Measurements from ENCODE around the gene TOP2A. TPM values are rescaled to one million over a fixed set of nuclear protein-coding genes. Genes with fewer than 3 reads are reported as not detected.

Gene TOP2A
- polyA plus RNA-seq, 4 donors = 1.1 to 69.9 (median 20.3) TPM

- FAIRE-seq = no peak
- Histone ChIP-seq H3K4me1 (ENCODE audit: control insufficient read depth in 3 of 3, insufficient read depth in 2 of 3, low read depth in 1 of 3, low read length in 2 of 3) (peaks cover 0 to 16% (median 1%) of the 10 kb centered on the region in 3 donors), H3K27ac (ENCODE audit: low read depth in 1 of 3, low read length in 2 of 3) (peak overlapping the region in 1 of 3 donors; percentile 26), H3K9me3 (ENCODE audit: control insufficient read depth in 2 of 2, insufficient read depth in 1 of 2, low read depth in 1 of 2, low read length in 1 of 2) (no peaks in the 10 kb centered on the region), H3K4me3 (ENCODE audit: low read depth in 1 of 3, low read length in 3 of 3) (no peak overlapping the region), H3K36me3 (ENCODE audit: control insufficient read depth in 3 of 3, insufficient read depth in 2 of 3, low read depth in 1 of 3, low read length in 3 of 3) (peaks cover 0 to 42% (median 2%) of the 10 kb centered on the region in 3 donors), H3K27me3 (ENCODE audit: control insufficient read depth in 3 of 3, insufficient read depth in 3 of 3, low read length in 3 of 3) (peaks cover 0 to 6% (median 0%) of the 10 kb centered on the region in 3 donors)
- DNase-seq = no peak
- WGBS, 3 donors = 74 to 90% (median 88%) methylated on average over 16 of the region's 16 CpGs
These were observed 38.8 kb upstream of the TOP2A start for GRCh38 chr17:40456396-40456951.

- Histone ChIP-seq H3K4me1 (ENCODE audit: control insufficient read depth in 3 of 3, insufficient read depth in 2 of 3, low read depth in 1 of 3, low read length in 2 of 3) (peaks cover 2 to 24% (median 3%) of the 10 kb centered on the region in 3 donors), H3K27ac (ENCODE audit: low read depth in 1 of 3, low read length in 2 of 3) (no peak overlapping the region), H3K27me3 (ENCODE audit: control insufficient read depth in 3 of 3, insufficient read depth in 3 of 3, low read length in 3 of 3) (peaks cover 0 to 6% (median 0%) of the 10 kb centered on the region in 3 donors), H3K4me3 (ENCODE audit: low read depth in 1 of 3, low read length in 3 of 3) (no peak overlapping the region), H3K36me3 (ENCODE audit: control insufficient read depth in 3 of 3, insufficient read depth in 2 of 3, low read depth in 1 of 3, low read length in 3 of 3) (peaks cover 0 to 42% (median 2%) of the 10 kb centered on the region in 3 donors), H3K9me3 (ENCODE audit: control insufficient read depth in 2 of 2, insufficient read depth in 1 of 2, low read depth in 1 of 2, low read length in 1 of 2) (no peaks in the 10 kb centered on the region)
- DNase-seq = no peak
- WGBS, 3 donors = 71 to 92% (median 76%) methylated on average over 2 of the region's 2 CpGs
- no peak for FAIRE-seq
These were observed 36.9 kb upstream of the TOP2A start for GRCh38 chr17:40454613-40454995.

- Histone ChIP-seq H3K4me1 (ENCODE audit: control insufficient read depth in 3 of 3, insufficient read depth in 2 of 3, low read depth in 1 of 3, low read length in 2 of 3) (peaks cover 3 to 28% (median 4%) of the 10 kb centered on the region in 3 donors), H3K27me3 (ENCODE audit: control insufficient read depth in 3 of 3, insufficient read depth in 3 of 3, low read length in 3 of 3) (peaks cover 0 to 6% (median 0%) of the 10 kb centered on the region in 3 donors), H3K27ac (ENCODE audit: low read depth in 1 of 3, low read length in 2 of 3) (peak overlapping the region in 1 of 3 donors; percentile 8), H3K4me3 (ENCODE audit: low read depth in 1 of 3, low read length in 3 of 3) (no peak overlapping the region), H3K9me3 (ENCODE audit: control insufficient read depth in 2 of 2, insufficient read depth in 1 of 2, low read depth in 1 of 2, low read length in 1 of 2) (no peaks in the 10 kb centered on the region), H3K36me3 (ENCODE audit: control insufficient read depth in 3 of 3, insufficient read depth in 2 of 3, low read depth in 1 of 3, low read length in 3 of 3) (peaks cover 0 to 42% (median 2%) of the 10 kb centered on the region in 3 donors)
- WGBS, 3 donors = 88 to 95% (median 94%) methylated on average over 19 of the region's 19 CpGs
- DNase-seq (no peak), FAIRE-seq (no peak)
These were observed 36.4 kb upstream of the TOP2A start for GRCh38 chr17:40453881-40454612.

- peaks cover 0 to 42% (median 2%) of the 10 kb centered on the region in 3 donors for H3K36me3 ChIP-seq (ENCODE audit: control insufficient read depth in 3 of 3, insufficient read depth in 2 of 3, low read depth in 1 of 3, low read length in 3 of 3)
- DNase-seq (peak in 1 of 2 donors; percentile 85), FAIRE-seq (no peak)
- no peaks in the 10 kb centered on the region for H3K9me3 ChIP-seq (ENCODE audit: control insufficient read depth in 2 of 2, insufficient read depth in 1 of 2, low read depth in 1 of 2, low read length in 1 of 2)
- H3K27me3 ChIP-seq (ENCODE audit: control insufficient read depth in 3 of 3, insufficient read depth in 3 of 3, low read length in 3 of 3) = peaks cover 0 to 6% (median 0%) of the 10 kb centered on the region in 3 donors
- 81 to 86% (median 83%) methylated on average over 15 of the region's 15 CpGs for WGBS, 3 donors
- peaks cover 5 to 39% (median 9%) of the 10 kb centered on the region in 3 donors for H3K4me1 ChIP-seq (ENCODE audit: control insufficient read depth in 3 of 3, insufficient read depth in 2 of 3, low read depth in 1 of 3, low read length in 2 of 3)
- no peak overlapping the region for H3K4me3 ChIP-seq (ENCODE audit: low read depth in 1 of 3, low read length in 3 of 3)
- H3K27ac ChIP-seq (ENCODE audit: low read depth in 1 of 3, low read length in 2 of 3) = peak overlapping the region in 2 of 3 donors; percentile 35 to 69
These were observed 35.3 kb upstream of the TOP2A start for GRCh38 chr17:40452921-40453378.

- Histone ChIP-seq H3K36me3 (ENCODE audit: control insufficient read depth in 3 of 3, insufficient read depth in 2 of 3, low read depth in 1 of 3, low read length in 3 of 3) (peaks cover 0 to 42% (median 2%) of the 10 kb centered on the region in 3 donors), H3K27ac (ENCODE audit: low read depth in 1 of 3, low read length in 2 of 3) (peak overlapping the region in 2 of 3 donors; percentile 35 to 69), H3K4me1 (ENCODE audit: control insufficient read depth in 3 of 3, insufficient read depth in 2 of 3, low read depth in 1 of 3, low read length in 2 of 3) (peaks cover 10 to 33% (median 12%) of the 10 kb centered on the region in 3 donors), H3K9me3 (ENCODE audit: control insufficient read depth in 2 of 2, insufficient read depth in 1 of 2, low read depth in 1 of 2, low read length in 1 of 2) (no peaks in the 10 kb centered on the region), H3K4me3 (ENCODE audit: low read depth in 1 of 3, low read length in 3 of 3) (no peak overlapping the region), H3K27me3 (ENCODE audit: control insufficient read depth in 3 of 3, insufficient read depth in 3 of 3, low read length in 3 of 3) (peaks cover 0 to 1% (median 0%) of the 10 kb centered on the region in 3 donors)
- DNase-seq (peak; percentile 27 to 69), FAIRE-seq (no peak)
- WGBS, 3 donors = 44 to 56% (median 52%) methylated on average over 6 to 7 of the region's 7 CpGs
These were observed 34.6 kb upstream of the TOP2A start for GRCh38 chr17:40452216-40452787.

- no peak for FAIRE-seq
- Histone ChIP-seq H3K36me3 (ENCODE audit: control insufficient read depth in 3 of 3, insufficient read depth in 2 of 3, low read depth in 1 of 3, low read length in 3 of 3) (peaks cover 0 to 38% (median 2%) of the 10 kb centered on the region in 3 donors), H3K27me3 (ENCODE audit: control insufficient read depth in 3 of 3, insufficient read depth in 3 of 3, low read length in 3 of 3) (no peaks in the 10 kb centered on the region), H3K4me1 (ENCODE audit: control insufficient read depth in 3 of 3, insufficient read depth in 2 of 3, low read depth in 1 of 3, low read length in 2 of 3) (peaks cover 10 to 30% (median 12%) of the 10 kb centered on the region in 3 donors), H3K9me3 (ENCODE audit: control insufficient read depth in 2 of 2, insufficient read depth in 1 of 2, low read depth in 1 of 2, low read length in 1 of 2) (no peaks in the 10 kb centered on the region), H3K4me3 (ENCODE audit: low read depth in 1 of 3, low read length in 3 of 3) (no peak overlapping the region), H3K27ac (ENCODE audit: low read depth in 1 of 3, low read length in 2 of 3) (peak overlapping the region; percentile 21 to 69 (median 28))
- no peak for DNase-seq
- WGBS, 3 donors = 63 to 89% (median 73%) methylated on average over 6 of the region's 6 CpGs
These were observed 33.7 kb upstream of the TOP2A start for GRCh38 chr17:40451420-40451819.

GRCh38 chr17:40450175-40450574, 32.5 kb upstream of the TOP2A start:
- peak; percentile 54 to 67 for DNase-seq
- peaks cover 0 to 37% (median 2%) of the 10 kb centered on the region in 3 donors for H3K36me3 ChIP-seq (ENCODE audit: control insufficient read depth in 3 of 3, insufficient read depth in 2 of 3, low read depth in 1 of 3, low read length in 3 of 3)
- H3K4me3 ChIP-seq (ENCODE audit: low read depth in 1 of 3, low read length in 3 of 3) = no peak overlapping the region
- no peaks in the 10 kb centered on the region for H3K9me3 ChIP-seq (ENCODE audit: control insufficient read depth in 2 of 2, insufficient read depth in 1 of 2, low read depth in 1 of 2, low read length in 1 of 2)
- peaks cover 10 to 35% (median 12%) of the 10 kb centered on the region in 3 donors for H3K4me1 ChIP-seq (ENCODE audit: control insufficient read depth in 3 of 3, insufficient read depth in 2 of 3, low read depth in 1 of 3, low read length in 2 of 3)
- H3K27me3 ChIP-seq (ENCODE audit: control insufficient read depth in 3 of 3, insufficient read depth in 3 of 3, low read length in 3 of 3) = peaks cover 0 to 3% (median 0%) of the 10 kb centered on the region in 3 donors
- 80 to 84% (median 84%) methylated on average over 3 of the region's 3 CpGs for WGBS, 3 donors
- FAIRE-seq = no peak
- peak overlapping the region in 1 of 3 donors; percentile 47 for H3K27ac ChIP-seq (ENCODE audit: low read depth in 1 of 3, low read length in 2 of 3)

GRCh38 chr17:40448639-40449261, 31.1 kb upstream of the TOP2A start:
- Histone ChIP-seq H3K9me3 (ENCODE audit: control insufficient read depth in 2 of 2, insufficient read depth in 1 of 2, low read depth in 1 of 2, low read length in 1 of 2) (no peaks in the 10 kb centered on the region), H3K36me3 (ENCODE audit: control insufficient read depth in 3 of 3, insufficient read depth in 2 of 3, low read depth in 1 of 3, low read length in 3 of 3) (peaks cover 0 to 26% (median 0%) of the 10 kb centered on the region in 3 donors), H3K27me3 (ENCODE audit: control insufficient read depth in 3 of 3, insufficient read depth in 3 of 3, low read length in 3 of 3) (peaks cover 0 to 14% (median 0%) of the 10 kb centered on the region in 3 donors), H3K27ac (ENCODE audit: low read depth in 1 of 3, low read length in 2 of 3) (peak overlapping the region; percentile 61 to 82 (median 81)), H3K4me1 (ENCODE audit: control insufficient read depth in 3 of 3, insufficient read depth in 2 of 3, low read depth in 1 of 3, low read length in 2 of 3) (peaks cover 12 to 42% (median 14%) of the 10 kb centered on the region in 3 donors), H3K4me3 (ENCODE audit: low read depth in 1 of 3, low read length in 3 of 3) (no peak overlapping the region)
- 15 to 33% (median 21%) methylated on average over 7 of the region's 7 CpGs for WGBS, 3 donors
- FAIRE-seq = no peak
- DNase-seq = peak; percentile 80 to 94

All from small intestine (tissue), 7 donors.